Stimulated activated naive B cell treated with anti-CD40 and anti-IgM and Interleukin-4, amounts not matched to agents 10 μg/mL and 1 μg/mL and 100 μg/mL, for 72 hours (primary cell): ENCODE measurements around the gene CATSPER4.
"Not testable (repeated sequence)": the region's sequence is repeated elsewhere in the genome, so short reads cannot be mapped to it uniquely, and the experiment has no call there.

Experiments used
- ATAC-seq, 2 donors: fragments of 150-1000 bp; cut with Tn5 transposase; replicated peaks; 2 replicates each; pipeline ENCODE4 v1.10.0; 2021; ENCODE audit warnings: moderate library complexity in 1 of 2
- DNase-seq: peaks from one replicate; pipeline ENCODE4 v3.0.0; 2021
- H3K27ac Mint-ChIP-seq: one replicate; pipeline ENCODE4 v1.8.0; 2022; ENCODE audit warnings: mild to moderate bottlenecking, mixed read lengths
- H3K27me3 Mint-ChIP-seq, 2 donors: one replicate each; pipeline ENCODE4 v1.8.0; 2022; ENCODE audit warnings: mixed read lengths in 2 of 2
- H3K36me3 Mint-ChIP-seq, 2 donors: one replicate each; pipeline ENCODE4 v1.8.0; 2022; ENCODE audit warnings: mixed read lengths in 2 of 2, mild to moderate bottlenecking in 1 of 2
- H3K4me1 Mint-ChIP-seq, 2 donors: one replicate each; pipeline ENCODE4 v1.8.0; 2022; ENCODE audit warnings: mixed read lengths in 2 of 2, mild to moderate bottlenecking in 1 of 2
- H3K4me3 Mint-ChIP-seq, 2 donors: one replicate each; pipeline ENCODE4 v1.8.0; 2022; ENCODE audit warnings: mild to moderate bottlenecking in 2 of 2, mixed read lengths in 2 of 2, moderate library complexity in 1 of 2
- H3K9me3 Mint-ChIP-seq, 2 donors: one replicate each; pipeline ENCODE4 v1.8.0; 2022; ENCODE audit warnings: mixed read lengths in 2 of 2, mild to moderate bottlenecking in 1 of 2

The CATSPER4 gene

GRCh38 chr1:26230682-26231081 lies 40.3 kb downstream of the CATSPER4 start:
- H3K27me3 Mint-ChIP-seq = peaks cover 15% of the 10 kb centered on the region in 2 donors
- H3K9me3 Mint-ChIP-seq = not testable (repeated sequence)

GRCh38 chr1:26233903-26234643 lies 43.7 kb downstream of the CATSPER4 start, which contains the start of gene CEP85:
TSS of gene CEP85 (plus strand) at chr1:26234200. CDS start at chr1:26239784, 5,584 bp downstream.
- DNase-seq = peak; percentile 98
- Mint-ChIP-seq H3K36me3 (peaks cover 8 to 11% of the 10 kb centered on the region in 2 donors), H3K27me3 (no peaks in the 10 kb centered on the region), H3K4me1 (peaks cover 19 to 38% of the 10 kb centered on the region in 2 donors), H3K9me3 (no peaks in the 10 kb centered on the region), H3K27ac (peak within 1 kb of the TSS; percentile 97), H3K4me3 (peak within 1 kb of the TSS; percentile 91 to 99)
- ATAC-seq = peak; percentile 94 to 95

More at GRCh38 chr1:26230682-26231081, 40.3 kb downstream of the CATSPER4 start:
- H3K36me3 Mint-ChIP-seq, H3K4me3 Mint-ChIP-seq, DNase-seq, ATAC-seq, H3K27ac Mint-ChIP-seq: not testable (repeated sequence)
- peaks cover 17 to 25% of the 10 kb centered on the region in 2 donors for H3K4me1 Mint-ChIP-seq

GRCh38 chr1:26234644-26235370 lies 44.4 kb downstream of the CATSPER4 start:
- Mint-ChIP-seq H3K27me3 (no peaks in the 10 kb centered on the region), H3K4me3 (peak overlapping the region; percentile 91 to 99), H3K27ac (peak overlapping the region; percentile 97), H3K9me3 (no peaks in the 10 kb centered on the region), H3K4me1 (peaks cover 19 to 38% of the 10 kb centered on the region in 2 donors), H3K36me3 (peaks cover 8 to 11% of the 10 kb centered on the region in 2 donors)
- no peak for ATAC-seq
- DNase-seq = no peak

- Mint-ChIP-seq H3K27ac (no peak overlapping the region), H3K9me3 (no peaks in the 10 kb centered on the region), H3K27me3 (no peaks in the 10 kb centered on the region), H3K36me3 (peaks cover 9 to 11% of the 10 kb centered on the region in 2 donors), H3K4me1 (peaks cover 19 to 38% of the 10 kb centered on the region in 2 donors), H3K4me3 (no peak overlapping the region)
- DNase-seq (no peak), ATAC-seq (no peak)
Observed at GRCh38 chr1:26237230-26237966, 47.0 kb downstream of the CATSPER4 start.

GRCh38 chr1:26239936-26240335 lies 49.5 kb downstream of the CATSPER4 start:
- Mint-ChIP-seq H3K4me1 (peaks cover 12 to 29% of the 10 kb centered on the region in 2 donors), H3K9me3 (no peaks in the 10 kb centered on the region), H3K27me3 (no peaks in the 10 kb centered on the region), H3K4me3 (no peak overlapping the region), H3K36me3 (peaks cover 21 to 24% of the 10 kb centered on the region in 2 donors), H3K27ac (no peak overlapping the region)
- no peak for ATAC-seq
- no peak for DNase-seq
